Measurements from ENCODE around the gene SACS. TPM values are rescaled to one million over a fixed set of nuclear protein-coding genes. Genes with fewer than 3 reads are reported as not detected.

The SACS gene
- total and polyA plus RNA-seq, 2 of the 8 experiments (the other 6 are each of a cell fraction or from before 2014, with no cell fraction given) = 11.0 to 54.2 TPM

DNA sequence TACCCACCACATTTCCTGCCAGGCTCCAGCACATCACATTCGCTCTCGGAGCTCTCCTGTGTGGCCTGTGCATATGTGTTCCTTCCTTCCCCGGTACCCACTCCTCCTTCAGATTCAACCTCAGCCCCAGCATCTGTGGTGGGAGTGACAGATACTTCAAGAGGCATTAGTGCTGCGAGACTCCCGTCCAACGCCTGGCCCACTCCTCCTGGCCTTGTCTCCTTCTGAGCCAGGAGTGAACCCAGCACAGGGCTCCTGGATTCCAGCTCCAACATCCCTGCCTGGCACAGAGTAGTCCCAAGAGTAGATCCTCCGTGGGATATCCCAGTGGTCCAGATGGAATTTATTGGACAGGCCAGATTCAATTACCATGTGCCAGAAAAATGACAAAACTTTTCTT is 55.9 kb downstream of the SACS start (continued):
- TF ChIP-seq, protein P1, sequence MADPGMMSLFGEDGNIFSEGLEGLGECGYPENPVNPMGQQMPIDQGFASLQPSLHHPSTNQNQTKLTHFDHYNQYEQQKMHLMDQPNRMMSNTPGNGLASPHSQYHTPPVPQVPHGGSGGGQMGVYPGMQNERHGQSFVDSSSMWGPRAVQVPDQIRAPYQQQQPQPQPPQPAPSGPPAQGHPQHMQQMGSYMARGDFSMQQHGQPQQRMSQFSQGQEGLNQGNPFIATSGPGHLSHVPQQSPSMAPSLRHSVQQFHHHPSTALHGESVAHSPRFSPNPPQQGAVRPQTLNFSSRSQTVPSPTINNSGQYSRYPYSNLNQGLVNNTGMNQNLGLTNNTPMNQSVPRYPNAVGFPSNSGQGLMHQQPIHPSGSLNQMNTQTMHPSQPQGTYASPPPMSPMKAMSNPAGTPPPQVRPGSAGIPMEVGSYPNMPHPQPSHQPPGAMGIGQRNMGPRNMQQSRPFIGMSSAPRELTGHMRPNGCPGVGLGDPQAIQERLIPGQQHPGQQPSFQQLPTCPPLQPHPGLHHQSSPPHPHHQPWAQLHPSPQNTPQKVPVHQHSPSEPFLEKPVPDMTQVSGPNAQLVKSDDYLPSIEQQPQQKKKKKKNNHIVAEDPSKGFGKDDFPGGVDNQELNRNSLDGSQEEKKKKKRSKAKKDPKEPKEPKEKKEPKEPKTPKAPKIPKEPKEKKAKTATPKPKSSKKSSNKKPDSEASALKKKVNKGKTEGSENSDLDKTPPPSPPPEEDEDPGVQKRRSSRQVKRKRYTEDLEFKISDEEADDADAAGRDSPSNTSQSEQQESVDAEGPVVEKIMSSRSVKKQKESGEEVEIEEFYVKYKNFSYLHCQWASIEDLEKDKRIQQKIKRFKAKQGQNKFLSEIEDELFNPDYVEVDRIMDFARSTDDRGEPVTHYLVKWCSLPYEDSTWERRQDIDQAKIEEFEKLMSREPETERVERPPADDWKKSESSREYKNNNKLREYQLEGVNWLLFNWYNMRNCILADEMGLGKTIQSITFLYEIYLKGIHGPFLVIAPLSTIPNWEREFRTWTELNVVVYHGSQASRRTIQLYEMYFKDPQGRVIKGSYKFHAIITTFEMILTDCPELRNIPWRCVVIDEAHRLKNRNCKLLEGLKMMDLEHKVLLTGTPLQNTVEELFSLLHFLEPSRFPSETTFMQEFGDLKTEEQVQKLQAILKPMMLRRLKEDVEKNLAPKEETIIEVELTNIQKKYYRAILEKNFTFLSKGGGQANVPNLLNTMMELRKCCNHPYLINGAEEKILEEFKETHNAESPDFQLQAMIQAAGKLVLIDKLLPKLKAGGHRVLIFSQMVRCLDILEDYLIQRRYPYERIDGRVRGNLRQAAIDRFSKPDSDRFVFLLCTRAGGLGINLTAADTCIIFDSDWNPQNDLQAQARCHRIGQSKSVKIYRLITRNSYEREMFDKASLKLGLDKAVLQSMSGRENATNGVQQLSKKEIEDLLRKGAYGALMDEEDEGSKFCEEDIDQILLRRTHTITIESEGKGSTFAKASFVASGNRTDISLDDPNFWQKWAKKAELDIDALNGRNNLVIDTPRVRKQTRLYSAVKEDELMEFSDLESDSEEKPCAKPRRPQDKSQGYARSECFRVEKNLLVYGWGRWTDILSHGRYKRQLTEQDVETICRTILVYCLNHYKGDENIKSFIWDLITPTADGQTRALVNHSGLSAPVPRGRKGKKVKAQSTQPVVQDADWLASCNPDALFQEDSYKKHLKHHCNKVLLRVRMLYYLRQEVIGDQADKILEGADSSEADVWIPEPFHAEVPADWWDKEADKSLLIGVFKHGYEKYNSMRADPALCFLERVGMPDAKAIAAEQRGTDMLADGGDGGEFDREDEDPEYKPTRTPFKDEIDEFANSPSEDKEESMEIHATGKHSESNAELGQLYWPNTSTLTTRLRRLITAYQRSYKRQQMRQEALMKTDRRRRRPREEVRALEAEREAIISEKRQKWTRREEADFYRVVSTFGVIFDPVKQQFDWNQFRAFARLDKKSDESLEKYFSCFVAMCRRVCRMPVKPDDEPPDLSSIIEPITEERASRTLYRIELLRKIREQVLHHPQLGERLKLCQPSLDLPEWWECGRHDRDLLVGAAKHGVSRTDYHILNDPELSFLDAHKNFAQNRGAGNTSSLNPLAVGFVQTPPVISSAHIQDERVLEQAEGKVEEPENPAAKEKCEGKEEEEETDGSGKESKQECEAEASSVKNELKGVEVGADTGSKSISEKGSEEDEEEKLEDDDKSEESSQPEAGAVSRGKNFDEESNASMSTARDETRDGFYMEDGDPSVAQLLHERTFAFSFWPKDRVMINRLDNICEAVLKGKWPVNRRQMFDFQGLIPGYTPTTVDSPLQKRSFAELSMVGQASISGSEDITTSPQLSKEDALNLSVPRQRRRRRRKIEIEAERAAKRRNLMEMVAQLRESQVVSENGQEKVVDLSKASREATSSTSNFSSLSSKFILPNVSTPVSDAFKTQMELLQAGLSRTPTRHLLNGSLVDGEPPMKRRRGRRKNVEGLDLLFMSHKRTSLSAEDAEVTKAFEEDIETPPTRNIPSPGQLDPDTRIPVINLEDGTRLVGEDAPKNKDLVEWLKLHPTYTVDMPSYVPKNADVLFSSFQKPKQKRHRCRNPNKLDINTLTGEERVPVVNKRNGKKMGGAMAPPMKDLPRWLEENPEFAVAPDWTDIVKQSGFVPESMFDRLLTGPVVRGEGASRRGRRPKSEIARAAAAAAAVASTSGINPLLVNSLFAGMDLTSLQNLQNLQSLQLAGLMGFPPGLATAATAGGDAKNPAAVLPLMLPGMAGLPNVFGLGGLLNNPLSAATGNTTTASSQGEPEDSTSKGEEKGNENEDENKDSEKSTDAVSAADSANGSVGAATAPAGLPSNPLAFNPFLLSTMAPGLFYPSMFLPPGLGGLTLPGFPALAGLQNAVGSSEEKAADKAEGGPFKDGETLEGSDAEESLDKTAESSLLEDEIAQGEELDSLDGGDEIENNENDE (IDR thresholded peaks at IDR 0.05; ENCODE audit: insufficient replicate concordance, low read length) = no peak
- no peak for TF ChIP-seq HDAC2 (IDR thresholded peaks at IDR 0.05; ENCODE audit: borderline replicate concordance in 1 of 2, low read depth in 2 of 2, low read length in 2 of 2)
- TF ChIP-seq EZH2 (IDR thresholded peaks at IDR 0.05; ENCODE audit: low read depth, low read length, severe bottlenecking) = no peak
- no peak for TF ChIP-seq BACH1 (IDR thresholded peaks at IDR 0.05; ENCODE audit: low read length)
- TF ChIP-seq CHD2 (IDR thresholded peaks at IDR 0.05; ENCODE audit: low read length) = no peak
- TF ChIP-seq GTF2F1 (IDR thresholded peaks at IDR 0.05; ENCODE audit: borderline replicate concordance, low read depth, low read length) = no peak
- no peak for TF ChIP-seq CBX8 (IDR thresholded peaks at IDR 0.05; ENCODE audit: borderline replicate concordance, low read depth, low read length)
- no peak for TF ChIP-seq SP2 (IDR thresholded peaks at IDR 0.05; ENCODE audit: low read length)

Data from H1 (cell line).